ENCODE results near the gene GALK1.
A peak's percentile ranks its signal among the peaks of the same experiment; 100 is the strongest.

Gene GALK1

DNA sequence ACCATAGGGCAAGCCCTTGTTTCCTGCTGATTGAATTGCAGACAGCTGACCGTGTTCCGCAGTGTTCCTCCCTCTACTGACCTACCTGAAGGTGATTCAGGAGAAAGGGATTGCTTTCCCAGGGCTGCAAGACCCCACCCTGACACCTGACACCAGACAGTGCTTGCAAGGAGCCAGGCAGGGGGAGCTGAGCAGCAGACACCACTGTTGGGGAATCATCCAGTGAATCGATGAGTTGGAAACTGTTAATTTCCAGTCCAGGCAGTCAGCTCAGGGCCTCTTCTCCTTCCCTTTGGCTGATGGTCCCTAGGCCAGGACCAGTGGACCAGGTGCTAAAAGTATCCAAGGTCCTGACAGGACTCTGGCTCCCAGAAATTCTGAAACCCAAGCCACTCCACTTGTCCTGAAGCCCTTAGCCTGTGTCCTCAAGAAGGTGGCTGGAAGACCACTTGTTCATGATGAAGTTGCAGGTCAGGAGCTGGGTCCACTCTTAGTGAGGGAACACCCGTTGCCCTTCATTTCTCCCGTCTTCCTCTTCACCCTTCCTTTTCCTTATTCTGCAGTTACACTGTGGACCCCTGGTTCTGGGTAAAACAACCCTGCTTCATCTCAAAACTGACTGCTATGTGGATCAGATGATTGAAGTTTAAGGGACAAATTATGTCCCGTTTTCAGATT is 10.1 kb upstream of the GALK1 start:
- no peaks in the 10 kb centered on the region for H3K27me3 ChIP-seq (ENCODE audit: control insufficient read depth, insufficient read depth, low read length)
- WGBS (ENCODE audit: insufficient coverage, insufficient read length), result no CpG with 5 or more reads among the region's 6 CpGs
- no peak overlapping the region for H3K27ac ChIP-seq (ENCODE audit: low read length)
- no peaks in the 10 kb centered on the region for H3K4me1 ChIP-seq (ENCODE audit: control insufficient read depth, insufficient read depth, low read length)
- H3K4me3 ChIP-seq (ENCODE audit: low read length), result no peak overlapping the region
- no peak for DNase-seq (ENCODE audit: low read depth, low spot score)
- H3K36me3 ChIP-seq (ENCODE audit: control insufficient read depth, insufficient read depth, low read length), result peaks cover 15% of the 10 kb centered on the region; the same call in 1 of the 2 replicates
- no peaks in the 10 kb centered on the region for H3K9me3 ChIP-seq (ENCODE audit: control insufficient read depth, insufficient read depth, low read length)

DNA sequence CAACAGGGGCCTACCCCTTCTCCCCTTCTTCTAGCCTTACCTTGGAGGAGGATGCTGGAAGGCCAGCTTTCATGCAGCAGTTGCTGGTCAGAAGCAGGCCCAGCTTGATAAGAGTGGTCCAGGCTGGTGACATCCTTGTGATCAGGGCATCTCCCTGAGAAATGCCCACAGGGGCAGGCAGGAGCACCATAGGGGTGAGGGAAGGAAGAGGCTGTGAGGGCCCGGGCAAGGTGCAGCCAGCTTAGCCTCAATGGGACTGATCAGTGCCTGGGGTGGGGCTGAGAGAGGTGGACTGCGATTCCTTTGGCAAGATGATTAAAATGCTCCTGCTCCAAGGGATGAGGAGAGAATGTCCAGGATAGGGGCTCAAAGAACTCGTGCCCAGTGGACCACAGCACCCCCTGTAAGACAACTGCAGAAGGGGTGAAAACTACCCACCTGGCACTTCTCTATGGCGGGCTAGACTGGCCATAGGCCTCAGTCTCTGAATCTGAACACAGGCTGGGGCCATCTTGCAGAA is 9.5 kb upstream of the GALK1 start:
- Histone ChIP-seq H3K4me1 (ENCODE audit: control insufficient read depth, insufficient read depth, low read length) (no peaks in the 10 kb centered on the region), H3K27me3 (ENCODE audit: control insufficient read depth, insufficient read depth, low read length) (no peaks in the 10 kb centered on the region), H3K36me3 (ENCODE audit: control insufficient read depth, insufficient read depth, low read length) (peaks cover 15% of the 10 kb centered on the region; the same call in 1 of the 2 replicates), H3K27ac (ENCODE audit: low read length) (no peak overlapping the region), H3K9me3 (ENCODE audit: control insufficient read depth, insufficient read depth, low read length) (no peaks in the 10 kb centered on the region), H3K4me3 (ENCODE audit: low read length) (no peak overlapping the region)
- DNase-seq (ENCODE audit: low read depth, low spot score), result no peak
- no CpG with 5 or more reads among the region's 4 CpGs for WGBS (ENCODE audit: insufficient coverage, insufficient read length)

DNA sequence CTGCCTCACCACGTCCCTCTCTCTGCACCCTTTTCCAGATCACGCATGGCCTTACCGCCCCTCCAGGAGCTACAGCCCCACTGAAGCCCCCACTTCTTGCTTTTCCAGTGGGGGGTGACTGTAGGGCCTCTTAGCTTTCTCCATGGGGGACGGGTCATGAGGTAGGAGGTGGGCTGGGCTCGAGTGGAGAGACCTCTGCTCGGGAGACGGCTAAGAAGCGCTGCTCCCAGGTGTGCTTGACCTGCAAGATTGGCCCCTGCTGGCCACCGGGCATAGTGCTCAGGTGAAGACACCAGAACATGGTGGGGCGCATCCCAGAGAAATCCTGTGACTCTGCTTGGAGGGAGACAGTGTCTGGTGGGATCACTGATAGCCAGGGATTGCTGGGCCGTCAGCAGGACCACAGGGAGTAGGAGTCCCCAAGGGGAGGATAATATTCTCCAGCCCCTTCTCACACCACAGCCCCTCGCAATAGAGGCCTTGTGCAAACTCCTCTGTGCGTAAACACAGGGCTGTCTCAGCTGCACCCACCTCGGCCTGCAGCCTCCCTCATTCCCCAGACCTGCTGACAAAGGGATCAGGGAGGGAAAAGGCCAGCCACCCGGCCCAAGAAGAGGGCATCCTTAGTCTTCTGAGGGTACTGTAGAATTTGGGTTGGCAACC is 8.9 kb upstream of the GALK1 start:
- H3K4me1 ChIP-seq (ENCODE audit: control insufficient read depth, insufficient read depth, low read length), result no peaks in the 10 kb centered on the region
- no peak overlapping the region for H3K27ac ChIP-seq (ENCODE audit: low read length)
- peaks cover 15% of the 10 kb centered on the region; the same call in 1 of the 2 replicates for H3K36me3 ChIP-seq (ENCODE audit: control insufficient read depth, insufficient read depth, low read length)
- DNase-seq (ENCODE audit: low read depth, low spot score), result no peak
- no CpG with 5 or more reads among the region's 15 CpGs for WGBS (ENCODE audit: insufficient coverage, insufficient read length)
- H3K4me3 ChIP-seq (ENCODE audit: low read length), result no peak overlapping the region
- H3K27me3 ChIP-seq (ENCODE audit: control insufficient read depth, insufficient read depth, low read length), result no peaks in the 10 kb centered on the region
- H3K9me3 ChIP-seq (ENCODE audit: control insufficient read depth, insufficient read depth, low read length), result no peaks in the 10 kb centered on the region

DNA sequence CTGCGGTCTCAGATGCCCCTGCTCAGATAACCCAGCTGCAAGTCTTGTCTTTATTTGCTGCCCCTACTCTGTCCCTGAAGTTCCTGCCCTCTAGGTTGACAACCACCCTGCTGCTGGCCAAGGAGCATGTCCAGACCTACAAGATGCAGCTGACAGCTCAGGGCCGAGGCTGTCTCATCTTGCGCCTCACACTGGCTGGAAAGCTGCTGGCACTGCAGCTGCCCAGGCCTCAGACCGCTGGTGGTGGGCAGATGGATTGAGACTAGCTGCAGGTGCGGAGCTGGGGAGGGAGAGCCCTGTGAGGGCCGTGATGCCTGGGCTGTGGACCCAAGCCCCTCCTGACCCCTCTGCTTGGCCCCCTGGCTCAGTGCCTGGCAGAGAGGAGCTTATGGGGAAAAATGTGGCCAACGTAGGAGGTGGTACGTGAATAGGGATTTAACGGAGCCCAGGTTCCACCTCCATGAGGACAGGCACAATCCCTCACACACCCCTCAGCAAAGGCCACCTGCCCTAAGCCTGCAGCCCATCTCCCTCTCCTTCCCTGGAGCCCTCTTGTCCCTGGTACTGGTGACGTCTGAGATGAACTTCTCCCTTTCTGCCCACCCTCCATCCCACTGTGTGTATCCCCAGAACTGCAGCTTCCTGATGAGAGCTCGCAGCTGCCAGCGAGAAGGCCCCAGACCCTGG is 8.3 kb upstream of the GALK1 start:
- no peak for DNase-seq (ENCODE audit: low read depth, low spot score)
- Histone ChIP-seq H3K36me3 (ENCODE audit: control insufficient read depth, insufficient read depth, low read length) (peaks cover 13% of the 10 kb centered on the region; the same call in 1 of the 2 replicates), H3K9me3 (ENCODE audit: control insufficient read depth, insufficient read depth, low read length) (no peaks in the 10 kb centered on the region), H3K27me3 (ENCODE audit: control insufficient read depth, insufficient read depth, low read length) (no peaks in the 10 kb centered on the region), H3K4me1 (ENCODE audit: control insufficient read depth, insufficient read depth, low read length) (no peaks in the 10 kb centered on the region), H3K4me3 (ENCODE audit: low read length) (no peak overlapping the region), H3K27ac (ENCODE audit: low read length) (no peak overlapping the region)
- WGBS (ENCODE audit: insufficient coverage, insufficient read length), result no CpG with 5 or more reads among the region's 12 CpGs

DNA sequence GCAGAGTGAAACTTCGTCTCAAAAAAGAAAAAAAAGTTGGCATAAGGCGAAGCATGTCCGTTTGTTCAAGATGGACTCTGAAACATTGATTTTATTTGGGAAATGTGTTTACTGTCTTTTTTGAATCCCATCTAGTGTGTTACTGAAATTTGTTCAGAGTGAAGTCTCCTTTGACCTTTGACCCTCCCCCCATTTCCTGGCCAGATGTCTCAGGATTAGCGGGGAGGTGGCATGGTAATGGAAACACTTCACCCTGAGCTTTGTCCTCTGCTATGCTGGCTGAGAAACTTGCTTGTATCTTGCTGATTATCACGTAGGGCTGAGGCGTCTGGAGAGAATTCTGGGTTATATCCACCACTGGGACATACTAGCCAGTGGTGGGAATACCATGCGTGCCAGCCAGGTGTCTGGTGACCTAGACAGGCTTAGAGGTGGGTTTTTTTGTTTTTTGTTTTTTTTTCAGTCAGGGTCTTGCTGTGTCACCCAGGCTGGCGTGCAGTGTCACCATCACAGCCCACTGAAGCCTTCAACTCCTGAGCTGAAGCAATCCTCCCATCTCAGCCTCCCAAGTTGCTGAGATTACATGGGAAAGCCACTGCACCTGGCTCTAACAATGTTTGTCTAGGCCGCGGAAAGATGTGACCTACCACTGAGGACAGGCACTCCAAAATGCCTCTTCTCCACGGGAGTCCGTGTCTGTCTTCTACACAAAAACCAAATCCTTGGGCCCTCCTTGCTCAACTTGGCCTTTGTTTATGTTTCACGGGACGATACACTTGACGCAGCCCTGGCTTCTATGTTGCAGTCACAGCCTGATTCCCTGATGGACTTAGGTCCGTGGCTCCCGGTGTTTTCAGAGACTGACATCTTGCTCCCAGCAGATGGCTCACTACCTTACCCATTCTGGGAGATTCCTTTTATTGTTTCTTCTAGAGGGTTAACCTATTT is 6.6 kb upstream of the GALK1 start:
- Histone ChIP-seq H3K36me3 (ENCODE audit: control insufficient read depth, insufficient read depth, low read length) (peaks cover 3% of the 10 kb centered on the region; the same call in 1 of the 2 replicates), H3K27ac (ENCODE audit: low read length) (no peak overlapping the region), H3K9me3 (ENCODE audit: control insufficient read depth, insufficient read depth, low read length) (no peaks in the 10 kb centered on the region), H3K4me1 (ENCODE audit: control insufficient read depth, insufficient read depth, low read length) (no peaks in the 10 kb centered on the region), H3K27me3 (ENCODE audit: control insufficient read depth, insufficient read depth, low read length) (no peaks in the 10 kb centered on the region), H3K4me3 (ENCODE audit: low read length) (no peak overlapping the region)
- DNase-seq (ENCODE audit: low read depth, low spot score), result no peak
- no CpG with 5 or more reads among the region's 17 CpGs for WGBS (ENCODE audit: insufficient coverage, insufficient read length)

DNA sequence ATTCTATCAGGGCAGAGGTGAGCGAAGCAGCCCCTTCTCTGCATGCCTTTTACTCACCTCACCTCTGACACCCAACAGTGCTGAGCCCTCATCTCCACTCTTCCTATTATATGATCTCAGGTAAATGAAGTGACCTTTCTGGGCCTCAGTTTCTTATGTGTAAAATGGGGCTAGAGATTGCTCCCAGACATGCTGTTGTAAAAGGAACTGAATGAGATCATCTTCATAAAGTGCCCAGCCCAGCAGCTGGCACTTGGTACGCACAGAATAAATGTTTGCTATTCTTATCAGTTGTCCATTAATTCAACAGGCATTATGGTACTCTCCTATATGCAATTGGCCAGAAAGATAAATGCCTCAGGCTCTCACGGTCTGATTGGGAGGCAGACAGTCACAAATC is 4.5 kb upstream of the GALK1 start:
- no peaks in the 10 kb centered on the region for H3K9me3 ChIP-seq (ENCODE audit: control insufficient read depth, insufficient read depth, low read length)
- no CpG with 5 or more reads among the region's 3 CpGs for WGBS (ENCODE audit: insufficient coverage, insufficient read length)
- no peak overlapping the region for H3K27ac ChIP-seq (ENCODE audit: low read length)
- no peaks in the 10 kb centered on the region for H3K36me3 ChIP-seq (ENCODE audit: control insufficient read depth, insufficient read depth, low read length)
- no peaks in the 10 kb centered on the region for H3K4me1 ChIP-seq (ENCODE audit: control insufficient read depth, insufficient read depth, low read length)
- no peaks in the 10 kb centered on the region for H3K27me3 ChIP-seq (ENCODE audit: control insufficient read depth, insufficient read depth, low read length)
- DNase-seq (ENCODE audit: low read depth, low spot score), result no peak
- no peak overlapping the region for H3K4me3 ChIP-seq (ENCODE audit: low read length)

DNA sequence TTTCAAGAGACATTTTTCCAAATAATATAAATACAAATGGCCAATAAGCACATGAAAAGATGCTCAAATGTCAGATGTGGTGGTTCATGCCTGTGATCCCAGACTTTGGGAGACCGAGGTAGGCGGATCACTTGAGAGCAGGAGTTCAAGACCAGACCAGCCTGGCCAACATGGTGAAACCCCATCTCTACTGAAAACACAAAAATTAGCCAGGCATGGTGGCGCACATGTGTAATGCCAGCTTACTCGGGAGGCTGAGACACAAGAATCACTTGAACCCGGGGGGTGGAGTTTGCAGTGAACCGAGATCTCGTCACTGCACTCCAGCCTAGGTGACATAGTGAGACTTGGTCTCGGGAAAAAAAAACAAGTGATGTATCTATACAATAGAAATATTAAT is 2.9 kb upstream of the GALK1 start:
- Histone ChIP-seq H3K4me3 (ENCODE audit: low read length) (no peak overlapping the region), H3K27me3 (ENCODE audit: control insufficient read depth, insufficient read depth, low read length) (no peaks in the 10 kb centered on the region), H3K9me3 (ENCODE audit: control insufficient read depth, insufficient read depth, low read length) (no peaks in the 10 kb centered on the region), H3K36me3 (ENCODE audit: control insufficient read depth, insufficient read depth, low read length) (no peaks in the 10 kb centered on the region), H3K4me1 (ENCODE audit: control insufficient read depth, insufficient read depth, low read length) (peaks cover 3% of the 10 kb centered on the region), H3K27ac (ENCODE audit: low read length) (no peak overlapping the region)
- no CpG with 5 or more reads among the region's 8 CpGs for whole genome bisulfite sequencing (ENCODE audit: insufficient coverage, insufficient read length)
- no peak for DNase-seq (ENCODE audit: low read depth, low spot score)

DNA sequence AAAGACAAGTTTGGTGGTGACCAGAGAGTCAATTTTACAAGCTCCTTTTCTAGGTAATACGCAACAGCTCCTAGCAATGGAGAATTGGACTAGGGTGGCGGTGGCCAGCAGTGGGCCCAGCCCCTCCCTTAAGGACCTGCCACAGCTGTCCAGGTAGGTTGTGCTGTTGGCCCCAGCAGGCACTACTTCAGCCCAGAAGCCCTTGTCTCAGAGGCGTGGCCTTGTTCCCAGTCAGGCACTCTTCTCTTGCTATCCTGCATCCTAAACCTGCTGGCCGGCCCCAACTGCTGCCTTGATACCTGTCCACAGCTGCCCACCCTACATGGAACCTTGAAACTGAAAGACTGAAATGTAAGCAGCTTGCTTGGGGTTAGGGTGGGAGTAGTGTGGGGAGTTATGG is 989 bp upstream of the GALK1 start:
- no peaks in the 10 kb centered on the region for H3K36me3 ChIP-seq (ENCODE audit: control insufficient read depth, insufficient read depth, low read length)
- H3K27me3 ChIP-seq (ENCODE audit: control insufficient read depth, insufficient read depth, low read length), result no peaks in the 10 kb centered on the region
- H3K9me3 ChIP-seq (ENCODE audit: control insufficient read depth, insufficient read depth, low read length), result no peaks in the 10 kb centered on the region
- H3K27ac ChIP-seq (ENCODE audit: low read length), result no peak overlapping the region
- H3K4me3 ChIP-seq (ENCODE audit: low read length), result no peak overlapping the region
- no CpG with 5 or more reads among the region's 4 CpGs for WGBS (ENCODE audit: insufficient coverage, insufficient read length)
- no peak for DNase-seq (ENCODE audit: low read depth, low spot score)
- H3K4me1 ChIP-seq (ENCODE audit: control insufficient read depth, insufficient read depth, low read length), result peaks cover 3% of the 10 kb centered on the region

DNA sequence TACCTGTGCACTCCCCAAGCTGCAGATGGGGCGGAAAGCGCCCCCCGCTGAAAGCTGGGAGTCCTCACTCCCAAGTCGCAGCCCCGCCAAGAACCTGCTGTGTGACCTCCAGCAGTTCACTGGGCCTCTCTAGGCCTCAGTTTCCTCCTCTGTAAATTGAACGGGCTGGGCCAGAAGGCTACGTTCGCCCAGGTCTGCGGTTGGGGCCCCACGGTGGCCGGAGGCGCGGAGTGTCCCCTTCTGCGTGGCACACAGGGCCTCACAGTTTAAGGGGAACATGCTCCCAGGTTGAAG is 628 bp downstream of the GALK1 start:
- no CpG with 5 or more reads among the region's 14 CpGs for WGBS (ENCODE audit: insufficient coverage, insufficient read length)
- Histone ChIP-seq H3K9me3 (ENCODE audit: control insufficient read depth, insufficient read depth, low read length) (no peaks in the 10 kb centered on the region), H3K27ac (ENCODE audit: low read length) (no peak overlapping the region), H3K27me3 (ENCODE audit: control insufficient read depth, insufficient read depth, low read length) (no peaks in the 10 kb centered on the region), H3K36me3 (ENCODE audit: control insufficient read depth, insufficient read depth, low read length) (no peaks in the 10 kb centered on the region), H3K4me1 (ENCODE audit: control insufficient read depth, insufficient read depth, low read length) (peaks cover 3% of the 10 kb centered on the region), H3K4me3 (ENCODE audit: low read length) (peak overlapping the region; percentile 58; the same call in 1 of the 2 replicates)
- DNase-seq (ENCODE audit: low read depth, low spot score), result no peak
